IPS-18a (cell line): ENCODE measurements around the gene RPP14.
"Not testable (repeated sequence)": the region's sequence is repeated elsewhere in the genome, so short reads cannot be mapped to it uniquely, and the experiment has no call there.

Experiments used
- H3K27ac ChIP-seq: one replicate; pipeline ENCODE4 v1.5.1; 2013; ENCODE audit warnings: low read length
- H3K27me3 ChIP-seq: one replicate; pipeline ENCODE4 v1.6.1; 2013; ENCODE audit warnings: mild to moderate bottlenecking, low read length; ENCODE audit not compliant: control insufficient read depth, insufficient read depth
- H3K36me3 ChIP-seq: one replicate; pipeline ENCODE4 v1.6.1; 2013; ENCODE audit warnings: low read depth, low read length; ENCODE audit not compliant: control insufficient read depth
- H3K4me1 ChIP-seq: one replicate; pipeline ENCODE4 v1.6.1; 2013; ENCODE audit warnings: low read depth, low read length; ENCODE audit not compliant: control insufficient read depth
- H3K4me3 ChIP-seq: one replicate; pipeline ENCODE4 v1.5.1; 2013; ENCODE audit warnings: low read length
- H3K9ac ChIP-seq: one replicate; pipeline ENCODE4 v1.6.1; 2013; ENCODE audit warnings: mild to moderate bottlenecking, low read length, moderate library complexity
- H3K9me3 ChIP-seq: one replicate; pipeline ENCODE4 v1.6.1; 2013; ENCODE audit warnings: low read depth, low read length; ENCODE audit not compliant: control insufficient read depth

RPP14 gene

DNA sequence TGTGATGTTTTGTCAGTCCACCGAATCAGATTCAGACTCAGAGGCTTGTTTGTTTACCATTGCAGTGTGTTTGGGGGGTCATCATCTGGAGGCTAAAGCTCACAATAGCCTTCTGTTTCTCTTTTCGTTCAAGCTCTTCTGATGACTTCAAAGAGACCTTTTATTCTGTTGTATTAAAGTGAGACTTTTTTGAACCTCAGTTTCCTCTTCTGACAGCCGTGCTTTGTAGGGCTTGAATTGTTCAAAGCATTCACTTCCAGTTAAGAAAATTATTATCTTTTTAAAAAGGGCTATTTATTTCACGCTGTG, 27.9 kb downstream of the RPP14 start:
- peak overlapping the region; percentile 60 for H3K4me3 ChIP-seq
- no peak overlapping the region for H3K27ac ChIP-seq
- no peaks in the 10 kb centered on the region for H3K4me1 ChIP-seq

DNA sequence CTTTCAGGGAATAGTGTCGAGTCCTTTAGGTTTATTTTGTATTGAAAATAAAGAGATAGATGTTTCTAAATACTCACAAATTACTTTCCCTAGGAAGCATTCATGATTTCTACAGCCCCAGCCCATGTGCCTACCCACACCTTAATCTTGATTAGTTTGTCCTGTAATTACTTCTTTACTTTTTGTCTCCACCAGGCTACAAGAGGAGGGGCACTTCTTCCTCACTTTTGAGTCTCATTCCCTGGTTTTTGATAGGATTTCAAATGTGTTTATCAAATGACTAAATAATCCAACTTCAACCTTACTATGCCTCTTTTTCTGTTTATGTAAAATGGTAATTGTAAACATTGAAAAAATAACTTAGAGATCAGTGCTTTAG, 28.4 kb downstream of the RPP14 start:
- no peak overlapping the region for H3K9ac ChIP-seq
- H3K36me3 ChIP-seq: no peaks in the 10 kb centered on the region
- H3K9me3 ChIP-seq: no peaks in the 10 kb centered on the region
- no peaks in the 10 kb centered on the region for H3K4me1 ChIP-seq
- no peak overlapping the region for H3K4me3 ChIP-seq
- H3K27ac ChIP-seq: no peak overlapping the region
- H3K27me3 ChIP-seq: peaks cover 28% of the 10 kb centered on the region

More for the DNA sequence above, 27.9 kb downstream of the RPP14 start:
- Histone ChIP-seq H3K9me3 (no peaks in the 10 kb centered on the region), H3K36me3 (no peaks in the 10 kb centered on the region), H3K27me3 (peaks cover 28% of the 10 kb centered on the region), H3K9ac (no peak overlapping the region)

GRCh38 chr3:58335652-58335947, 29.6 kb downstream of the RPP14 start:
- Histone ChIP-seq H3K9me3 (no peaks in the 10 kb centered on the region), H3K4me1 (no peaks in the 10 kb centered on the region), H3K4me3 (no peak overlapping the region), H3K36me3 (no peaks in the 10 kb centered on the region), H3K27ac (no peak overlapping the region), H3K9ac (no peak overlapping the region), H3K27me3 (peaks cover 28% of the 10 kb centered on the region)

- no peaks in the 10 kb centered on the region for H3K4me1 ChIP-seq
Observed at GRCh38 chr3:58336135-58336882, 30.3 kb downstream of the RPP14 start.

DNA sequence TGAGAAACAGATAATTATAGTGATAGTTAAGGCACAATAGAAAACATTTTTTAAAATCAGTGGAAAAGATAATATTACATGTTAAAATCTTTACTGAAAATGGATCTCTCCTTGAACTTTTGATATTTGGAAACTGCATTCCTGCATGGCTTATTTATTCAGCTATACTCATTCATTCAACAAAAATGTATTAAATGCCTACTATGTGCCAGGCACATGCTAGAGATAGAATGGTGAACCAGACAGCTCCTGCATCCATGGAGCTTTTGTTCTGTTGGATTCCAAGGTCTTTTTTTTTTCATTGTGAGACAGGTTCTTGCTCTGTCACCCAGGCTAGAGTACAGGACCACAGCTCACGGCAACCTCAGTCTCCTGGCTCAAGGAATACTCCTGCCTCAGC, 31.1 kb downstream of the RPP14 start:
- H3K27ac ChIP-seq: no peak overlapping the region
- H3K4me1 ChIP-seq: no peaks in the 10 kb centered on the region
- H3K9me3 ChIP-seq: no peaks in the 10 kb centered on the region
- no peaks in the 10 kb centered on the region for H3K36me3 ChIP-seq
- no peak overlapping the region for H3K4me3 ChIP-seq
- peaks cover 19% of the 10 kb centered on the region for H3K27me3 ChIP-seq
- no peak overlapping the region for H3K9ac ChIP-seq

More at GRCh38 chr3:58336135-58336882, 30.3 kb downstream of the RPP14 start:
- no peak overlapping the region for H3K4me3 ChIP-seq
- peaks cover 27% of the 10 kb centered on the region for H3K27me3 ChIP-seq
- H3K27ac ChIP-seq: no peak overlapping the region
- no peaks in the 10 kb centered on the region for H3K9me3 ChIP-seq
- H3K36me3 ChIP-seq: no peaks in the 10 kb centered on the region
- H3K9ac ChIP-seq: no peak overlapping the region

DNA sequence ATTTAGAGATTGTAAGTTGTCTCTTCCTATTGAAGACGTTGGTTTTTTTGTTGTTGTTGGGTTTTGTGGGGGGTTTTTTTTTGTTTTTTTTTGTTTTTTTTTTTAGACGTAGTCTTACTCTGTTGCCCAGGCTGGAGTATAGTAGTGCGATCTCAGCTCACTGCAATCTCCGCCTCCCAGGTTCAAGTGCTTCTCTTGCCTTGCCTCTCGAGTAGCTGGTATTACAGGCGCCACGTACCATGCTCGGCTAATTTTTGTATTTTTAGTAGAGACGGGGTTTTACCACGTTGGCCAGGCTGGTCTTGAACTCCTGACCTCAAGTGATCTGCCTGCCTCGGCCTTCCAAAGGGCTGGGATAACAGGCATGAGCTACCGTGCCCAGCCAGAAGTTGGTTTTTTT, 33.1 kb downstream of the RPP14 start:
- not testable (repeated sequence) for H3K36me3 ChIP-seq, H3K27ac ChIP-seq, H3K4me1 ChIP-seq, H3K4me3 ChIP-seq, H3K27me3 ChIP-seq, H3K9me3 ChIP-seq, H3K9ac ChIP-seq

GRCh38 chr3:58340594-58341244, 34.7 kb downstream of the RPP14 start:
- H3K36me3 ChIP-seq: no peaks in the 10 kb centered on the region
- H3K27me3 ChIP-seq: no peaks in the 10 kb centered on the region
- no peak overlapping the region for H3K4me3 ChIP-seq
- no peaks in the 10 kb centered on the region for H3K4me1 ChIP-seq
- H3K9me3 ChIP-seq: no peaks in the 10 kb centered on the region
- no peak overlapping the region for H3K9ac ChIP-seq
- H3K27ac ChIP-seq: no peak overlapping the region

DNA sequence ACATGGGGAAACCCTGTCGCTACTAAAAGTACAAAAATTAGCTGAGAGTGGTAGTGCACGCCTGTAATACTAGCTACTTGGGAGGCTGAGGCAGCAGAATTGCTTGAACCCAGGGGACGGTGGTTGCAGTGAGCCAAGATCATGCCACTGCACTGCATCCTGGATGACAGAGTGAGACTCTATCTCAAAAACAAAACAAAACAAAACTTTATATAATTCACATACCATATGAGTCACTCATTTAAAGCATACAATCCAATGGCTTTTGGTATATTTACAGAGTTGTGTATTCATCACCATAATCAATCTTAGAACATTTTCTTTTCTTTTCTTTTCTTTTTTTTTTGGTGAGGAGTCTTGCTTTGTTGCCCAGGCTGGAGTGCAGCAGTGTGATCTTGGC, 35.3 kb downstream of the RPP14 start:
- no peak overlapping the region for H3K4me3 ChIP-seq
- H3K9ac ChIP-seq: no peak overlapping the region
- no peaks in the 10 kb centered on the region for H3K36me3 ChIP-seq
- H3K9me3 ChIP-seq: no peaks in the 10 kb centered on the region
- H3K27ac ChIP-seq: no peak overlapping the region
- H3K27me3 ChIP-seq: no peaks in the 10 kb centered on the region
- H3K4me1 ChIP-seq: no peaks in the 10 kb centered on the region

DNA sequence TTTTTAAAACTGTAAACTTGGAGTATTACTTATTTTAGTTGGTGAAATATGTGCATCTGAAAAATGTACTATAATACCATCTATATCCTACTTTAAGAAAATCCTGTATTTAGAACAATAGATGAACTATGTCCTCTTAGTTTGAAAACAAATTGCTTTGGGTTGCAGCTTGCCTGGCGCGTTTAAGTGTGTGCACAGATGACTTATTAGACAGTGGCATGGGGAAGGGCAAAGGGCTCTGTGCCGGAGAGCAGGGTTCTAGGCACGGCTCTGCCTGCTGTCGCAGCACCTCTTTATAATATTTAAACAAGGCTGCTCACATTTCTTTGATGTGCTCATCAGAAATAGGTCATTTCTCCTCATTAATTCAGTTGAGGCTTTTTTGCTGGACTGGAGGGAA, 36.6 kb downstream of the RPP14 start:
- H3K9ac ChIP-seq: no peak overlapping the region
- H3K4me1 ChIP-seq: no peaks in the 10 kb centered on the region

DNA sequence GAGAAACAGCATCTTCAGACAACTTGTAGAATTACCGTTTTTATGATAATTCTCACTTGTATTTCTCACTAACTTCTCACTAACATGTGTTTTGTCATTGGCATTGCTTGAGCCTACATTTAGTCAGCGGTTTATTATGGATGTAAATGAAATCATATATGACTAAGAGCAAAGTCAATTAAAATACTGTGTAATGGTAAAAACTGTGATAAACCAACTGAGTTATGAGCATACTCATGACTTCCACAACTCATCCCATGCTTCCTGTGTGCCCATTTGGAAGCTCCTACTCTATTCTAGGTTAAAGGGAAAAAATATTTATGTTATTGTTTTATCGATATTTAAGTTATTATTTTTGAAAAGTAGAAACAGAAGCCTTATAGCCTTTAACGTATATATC, 39.4 kb downstream of the RPP14 start:
- Histone ChIP-seq H3K9ac (no peak overlapping the region), H3K36me3 (no peaks in the 10 kb centered on the region), H3K9me3 (no peaks in the 10 kb centered on the region), H3K27me3 (no peaks in the 10 kb centered on the region), H3K4me1 (no peaks in the 10 kb centered on the region), H3K4me3 (no peak overlapping the region), H3K27ac (no peak overlapping the region)

More for the DNA sequence above, 36.6 kb downstream of the RPP14 start:
- no peaks in the 10 kb centered on the region for H3K27me3 ChIP-seq
- H3K36me3 ChIP-seq: no peaks in the 10 kb centered on the region
- no peak overlapping the region for H3K27ac ChIP-seq
- no peak overlapping the region for H3K4me3 ChIP-seq
- H3K9me3 ChIP-seq: no peaks in the 10 kb centered on the region

DNA sequence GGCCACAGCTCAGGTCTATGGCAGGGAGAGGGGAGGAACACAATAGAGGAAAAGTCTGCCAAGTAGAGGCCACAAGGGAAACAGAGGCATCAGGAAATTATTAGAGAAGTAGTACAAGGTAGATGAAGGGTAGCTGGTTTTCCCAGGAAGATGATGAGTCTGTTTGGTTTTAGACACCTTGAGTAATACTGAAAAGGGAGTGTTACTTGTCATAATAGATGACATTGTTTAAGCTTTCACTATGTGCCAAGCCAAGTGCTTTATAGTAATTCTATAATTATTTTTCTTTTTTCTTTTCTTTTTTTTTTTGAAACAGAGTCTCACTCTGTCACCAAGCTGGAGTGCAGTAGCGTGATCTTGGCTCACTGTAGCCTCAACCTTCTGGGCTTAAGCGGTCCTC, 40.3 kb downstream of the RPP14 start:
- Histone ChIP-seq H3K27me3 (no peaks in the 10 kb centered on the region), H3K4me3 (no peak overlapping the region), H3K4me1 (no peaks in the 10 kb centered on the region), H3K27ac (no peak overlapping the region), H3K36me3 (no peaks in the 10 kb centered on the region), H3K9me3 (no peaks in the 10 kb centered on the region), H3K9ac (no peak overlapping the region)

- Histone ChIP-seq H3K9me3 (no peaks in the 10 kb centered on the region), H3K9ac (no peak overlapping the region), H3K36me3 (no peaks in the 10 kb centered on the region), H3K4me3 (no peak overlapping the region), H3K27me3 (no peaks in the 10 kb centered on the region), H3K27ac (no peak overlapping the region), H3K4me1 (peaks cover 6% of the 10 kb centered on the region)
Observed at GRCh38 chr3:58347984-58348383, 41.9 kb downstream of the RPP14 start.
